Testis (tissue), 2 donors: ENCODE results near the gene KNG1.

ENCODE experiments used
- POLR2A ChIP-seq: fragments of 450-650 bp; IDR thresholded peaks from one replicate; pipeline ENCODE4 v1.6.1; 2017; ENCODE audit warnings: antibody characterized with exemption, mild to moderate bottlenecking, moderate library complexity
- TF ChIP-seq, protein P1 (sequence below), 3 experiments: fragments of 450-650 bp in 2 of 3; fragments of 200-600 bp in 1 of 3; sonication (generic) in 1 of 3; IDR thresholded peaks; one replicate each; pipeline ENCODE4 v1.5.1; 2016 to 2019; ENCODE audit warnings: antibody characterized with exemption in 3 of 3, mild to moderate bottlenecking in 2 of 3, moderate library complexity in 1 of 3

- TF ChIP-seq, protein P1, sequence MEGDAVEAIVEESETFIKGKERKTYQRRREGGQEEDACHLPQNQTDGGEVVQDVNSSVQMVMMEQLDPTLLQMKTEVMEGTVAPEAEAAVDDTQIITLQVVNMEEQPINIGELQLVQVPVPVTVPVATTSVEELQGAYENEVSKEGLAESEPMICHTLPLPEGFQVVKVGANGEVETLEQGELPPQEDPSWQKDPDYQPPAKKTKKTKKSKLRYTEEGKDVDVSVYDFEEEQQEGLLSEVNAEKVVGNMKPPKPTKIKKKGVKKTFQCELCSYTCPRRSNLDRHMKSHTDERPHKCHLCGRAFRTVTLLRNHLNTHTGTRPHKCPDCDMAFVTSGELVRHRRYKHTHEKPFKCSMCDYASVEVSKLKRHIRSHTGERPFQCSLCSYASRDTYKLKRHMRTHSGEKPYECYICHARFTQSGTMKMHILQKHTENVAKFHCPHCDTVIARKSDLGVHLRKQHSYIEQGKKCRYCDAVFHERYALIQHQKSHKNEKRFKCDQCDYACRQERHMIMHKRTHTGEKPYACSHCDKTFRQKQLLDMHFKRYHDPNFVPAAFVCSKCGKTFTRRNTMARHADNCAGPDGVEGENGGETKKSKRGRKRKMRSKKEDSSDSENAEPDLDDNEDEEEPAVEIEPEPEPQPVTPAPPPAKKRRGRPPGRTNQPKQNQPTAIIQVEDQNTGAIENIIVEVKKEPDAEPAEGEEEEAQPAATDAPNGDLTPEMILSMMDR (IDR thresholded peaks at IDR 0.05): no peak
- no peak for TF ChIP-seq POLR2A
Measured at GRCh38 chr3:186760141-186760833, 43.1 kb downstream of the KNG1 start.
